ENCODE results near the gene FMN1. TPM values are rescaled to one million over a fixed set of nuclear protein-coding genes. Genes with fewer than 3 reads are reported as not detected.

The FMN1 gene
- total RNA-seq, 1 experiment from 2014 or later, result 2.4 TPM

DNA sequence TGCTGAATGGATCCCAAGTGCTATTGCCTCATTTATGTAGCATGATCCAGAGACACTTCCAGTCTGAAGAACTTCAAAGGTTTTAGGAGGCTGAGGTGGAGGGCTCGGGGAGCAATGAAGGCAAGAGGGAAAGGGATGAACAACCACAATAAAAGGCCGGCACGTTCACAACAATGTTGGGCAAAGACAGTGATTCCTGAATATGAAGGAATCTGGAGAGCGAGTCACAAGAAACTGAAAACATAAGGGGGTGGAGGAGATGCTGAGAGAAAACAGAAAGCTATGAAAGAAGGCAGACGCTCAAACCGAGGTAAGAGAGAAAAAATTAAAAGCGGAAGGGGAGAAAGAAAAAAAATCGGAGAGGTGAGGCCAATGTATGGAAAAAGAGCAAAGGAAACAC lies 356.6 kb downstream of the FMN1 start:
- DNase-seq, result no peak
- ChIA-PET CTCF (no interaction called here), POLR2A (ENCODE audit: unreplicated experiment) (no interaction called here)
- no peaks in the 10 kb centered on the region for H3K9me2 ChIP-seq (replicated peaks; ENCODE audit: low read length)
- H3K9ac ChIP-seq (ENCODE audit: low read length), result peak overlapping the region; percentile 63
- no peak overlapping the region for H3K4me3 ChIP-seq (ENCODE audit: low read length)
- no peaks in the 10 kb centered on the region for H3K36me3 ChIP-seq (ENCODE audit: low read depth, low read length)
- H4K20me1 ChIP-seq (ENCODE audit: low read length), result no peaks in the 10 kb centered on the region
- no peaks in the 10 kb centered on the region for H3K27me3 ChIP-seq (ENCODE audit: low read length)
- peak overlapping the region; percentile 88 for H3K27ac ChIP-seq (ENCODE audit: low read length)
- peaks cover 47% of the 10 kb centered on the region for H3K4me1 ChIP-seq (ENCODE audit: insufficient read depth, low read length)
- no peak for ATAC-seq
- TF ChIP-seq CTCF (conservative IDR thresholded peaks at IDR 0.05; ENCODE audit: low read depth, low read length) (no peak), EZH2 (IDR thresholded peaks at IDR 0.05; ENCODE audit: low read length, unreplicated experiment) (no peak), EZH2phosphoT487 (IDR thresholded peaks at IDR 0.05; ENCODE audit: borderline replicate concordance, low read length) (no peak)
- no peak overlapping the region for H3K4me2 ChIP-seq (ENCODE audit: low read length)
- H2AFZ ChIP-seq (ENCODE audit: low read length), result no peak overlapping the region
- no peaks in the 10 kb centered on the region for H3K79me2 ChIP-seq (ENCODE audit: low read length)
- H3F3A ChIP-seq (ENCODE audit: low read length, unreplicated experiment), result no peaks in the 10 kb centered on the region
- no TSS peak for BruUV-seq (replicated peaks)
- intact Hi-C loops (cut with micrococcal nuclease), result no loop called here
- H3K9me3 ChIP-seq (ENCODE audit: low read length), result no peaks in the 10 kb centered on the region

DNA sequence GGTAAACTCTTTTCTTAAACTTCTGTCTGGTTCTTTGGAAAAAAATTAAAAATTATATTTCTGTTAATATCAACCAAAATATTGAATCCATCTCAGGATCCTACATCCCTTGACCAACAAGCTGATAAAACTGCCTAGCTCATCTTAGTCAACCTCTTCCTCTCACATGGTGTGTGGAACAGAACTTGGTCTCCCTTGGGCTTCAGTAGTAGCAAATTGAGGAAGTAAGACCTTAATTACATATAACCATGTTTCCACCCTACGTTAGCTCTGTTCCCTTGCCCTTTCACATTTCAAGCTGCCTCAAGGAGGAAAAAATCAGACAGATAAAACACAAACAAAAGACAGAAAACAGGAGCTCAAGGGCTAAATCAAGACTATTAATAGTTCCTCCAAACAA lies 360.4 kb downstream of the FMN1 start:
- Histone ChIP-seq H3K9me3 (ENCODE audit: low read length) (no peaks in the 10 kb centered on the region), H3K27ac (ENCODE audit: low read length) (peak overlapping the region; percentile 61), H3F3A (ENCODE audit: low read length, unreplicated experiment) (peaks cover 7% of the 10 kb centered on the region), H2AFZ (ENCODE audit: low read length) (no peak overlapping the region), H3K36me3 (ENCODE audit: low read depth, low read length) (no peaks in the 10 kb centered on the region), H3K4me1 (ENCODE audit: insufficient read depth, low read length) (peaks cover 46% of the 10 kb centered on the region), H3K9ac (ENCODE audit: low read length) (peak overlapping the region; percentile 22; the same call in 1 of the 2 replicates), H3K4me3 (ENCODE audit: low read length) (no peak overlapping the region), H3K79me2 (ENCODE audit: low read length) (no peaks in the 10 kb centered on the region), H3K9me2 (replicated peaks; ENCODE audit: low read length) (no peaks in the 10 kb centered on the region), H3K27me3 (ENCODE audit: low read length) (no peaks in the 10 kb centered on the region), H3K4me2 (ENCODE audit: low read length) (no peak overlapping the region), H4K20me1 (ENCODE audit: low read length) (no peaks in the 10 kb centered on the region)
- ChIA-PET POLR2A (ENCODE audit: unreplicated experiment) (interaction anchor here (0.5 kb wide), 1 partner anchor 165 kb away, joined by 9 read pairs; no protein-coding TSS in a partner anchor), CTCF (interaction anchor here (1.4 kb wide), 1 partner anchor 10 kb away, joined by 5 read pairs; no protein-coding TSS in a partner anchor)
- intact Hi-C loops (cut with micrococcal nuclease), result no loop called here
- no TSS peak for BruUV-seq (replicated peaks)
- no peak for DNase-seq
- no peak for ATAC-seq
- TF ChIP-seq CTCF (conservative IDR thresholded peaks at IDR 0.05; ENCODE audit: low read depth, low read length) (no peak), EZH2phosphoT487 (IDR thresholded peaks at IDR 0.05; ENCODE audit: borderline replicate concordance, low read length) (no peak), EZH2 (IDR thresholded peaks at IDR 0.05; ENCODE audit: low read length, unreplicated experiment) (no peak)

DNA sequence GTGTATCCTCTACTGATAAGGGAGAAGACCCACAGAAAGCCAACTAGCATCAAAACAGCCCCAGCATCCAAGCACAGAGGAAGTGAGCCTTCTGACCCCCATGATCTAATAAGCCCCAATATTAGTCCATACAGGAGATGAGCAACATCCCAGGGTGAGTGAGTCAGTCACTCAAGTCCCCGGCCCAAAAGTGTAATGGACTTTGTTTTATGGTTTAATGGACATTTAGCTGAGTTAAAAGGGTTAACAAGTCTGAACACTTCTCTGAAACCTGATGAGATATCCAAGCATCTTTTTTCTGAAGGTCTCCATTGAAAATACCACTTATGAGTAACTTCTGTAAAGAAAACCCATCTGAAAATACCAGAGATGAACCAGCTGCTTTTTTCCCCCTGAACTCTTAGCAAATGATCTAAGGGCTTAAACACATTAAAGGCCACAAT lies 361.1 kb downstream of the FMN1 start:
- peak overlapping the region; percentile 22; the same call in 1 of the 2 replicates for H3K9ac ChIP-seq (ENCODE audit: low read length)
- H3K4me2 ChIP-seq (ENCODE audit: low read length), result no peak overlapping the region
- H3F3A ChIP-seq (ENCODE audit: low read length, unreplicated experiment), result peaks cover 12% of the 10 kb centered on the region
- H3K9me2 ChIP-seq (replicated peaks; ENCODE audit: low read length), result no peaks in the 10 kb centered on the region
- intact Hi-C loops (cut with micrococcal nuclease), result no loop called here
- ChIA-PET POLR2A (ENCODE audit: unreplicated experiment) (no interaction called here), CTCF (interaction anchor here (1.4 kb wide), 1 partner anchor 11 kb away, joined by 5 read pairs; no protein-coding TSS in a partner anchor)
- DNase-seq, result peak; percentile 65
- ATAC-seq, result no peak
- no peak overlapping the region for H2AFZ ChIP-seq (ENCODE audit: low read length)
- H3K4me1 ChIP-seq (ENCODE audit: insufficient read depth, low read length), result peaks cover 43% of the 10 kb centered on the region
- H3K27ac ChIP-seq (ENCODE audit: low read length), result peak overlapping the region; percentile 61
- H3K4me3 ChIP-seq (ENCODE audit: low read length), result no peak overlapping the region
- no peaks in the 10 kb centered on the region for H3K27me3 ChIP-seq (ENCODE audit: low read length)
- BruUV-seq (replicated peaks), result no TSS peak
- H3K79me2 ChIP-seq (ENCODE audit: low read length), result no peaks in the 10 kb centered on the region
- H3K36me3 ChIP-seq (ENCODE audit: low read depth, low read length), result no peaks in the 10 kb centered on the region
- no peaks in the 10 kb centered on the region for H4K20me1 ChIP-seq (ENCODE audit: low read length)
- TF ChIP-seq CTCF (conservative IDR thresholded peaks at IDR 0.05; ENCODE audit: low read depth, low read length) (no peak), EZH2phosphoT487 (IDR thresholded peaks at IDR 0.05; ENCODE audit: borderline replicate concordance, low read length) (no peak), EZH2 (IDR thresholded peaks at IDR 0.05; ENCODE audit: low read length, unreplicated experiment) (no peak)
- H3K9me3 ChIP-seq (ENCODE audit: low read length), result no peaks in the 10 kb centered on the region

Measured in PC-3 (cell line).